Stimulated activated CD4-positive, alpha-beta T cell treated with anti-CD3 and anti-CD28 coated beads, Interleukin-12 subunit alpha, Interleukin-12 subunit beta, amount 100 ng/mL, for 24 hours (primary cell): ENCODE data around the gene PLEKHD1.

Experiments used
- DNase-seq, 2 experiments: peaks; one replicate each; pipeline ENCODE4 v3.0.0-alpha.2; 2020; ENCODE audit warnings: low read depth in 2 of 2

The PLEKHD1 gene

DNA sequence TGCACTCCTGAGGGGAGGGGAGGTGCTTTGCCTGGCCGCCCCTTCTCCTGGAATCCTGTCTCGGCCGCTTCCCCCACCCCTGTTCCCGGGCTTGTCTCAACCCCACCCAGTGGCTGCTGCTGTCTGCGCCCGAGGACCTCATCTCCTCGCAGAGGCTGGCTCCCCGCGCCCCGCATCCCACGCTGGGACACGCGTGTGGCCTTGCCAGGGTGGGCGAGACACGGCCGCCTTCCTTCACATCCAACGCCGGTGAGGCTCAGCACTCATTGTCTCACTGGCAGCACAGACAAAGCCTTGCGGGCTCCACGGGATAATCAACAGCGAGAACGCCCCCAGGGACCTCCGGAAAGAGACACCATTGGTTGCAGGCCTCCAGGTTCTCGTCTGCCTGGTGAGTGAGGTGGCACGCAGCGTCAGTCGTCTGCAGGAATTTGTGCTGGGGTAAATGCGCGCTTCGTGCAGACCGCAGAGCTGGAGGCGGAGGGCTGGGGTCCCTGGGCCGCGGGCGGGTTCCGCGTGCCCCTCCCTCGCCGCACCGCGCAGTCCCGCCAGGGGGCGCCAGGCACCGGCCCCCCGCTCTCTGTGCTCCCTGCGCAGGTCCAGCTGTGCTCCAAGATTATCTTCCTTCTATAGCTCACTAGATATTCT lies 63.3 kb downstream of the PLEKHD1 start:
- DNase-seq, result no peak

GRCh38 chr14:69548566-69548965 lies 64.0 kb downstream of the PLEKHD1 start:
- no peak for DNase-seq

DNA sequence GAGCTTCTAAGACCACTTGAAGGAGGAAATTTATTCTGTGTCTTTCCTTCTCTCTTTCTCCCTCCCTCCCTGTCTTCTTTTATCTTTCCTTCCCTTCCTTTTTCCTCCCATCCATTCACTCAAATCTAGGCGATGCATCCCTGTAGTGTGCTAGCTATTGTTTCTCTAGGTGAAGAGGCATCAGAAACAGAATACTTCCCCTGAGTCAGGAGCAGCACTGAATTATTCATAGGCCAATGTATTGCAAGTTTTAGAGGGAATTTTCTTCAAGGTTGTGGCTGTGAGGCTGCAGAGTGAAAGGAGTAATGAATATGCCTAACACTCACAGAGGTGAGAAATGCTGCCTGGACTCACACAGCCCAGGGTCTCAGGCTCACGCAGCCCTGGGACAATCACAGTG lies 67.0 kb downstream of the PLEKHD1 start:
- no peak for DNase-seq

DNA sequence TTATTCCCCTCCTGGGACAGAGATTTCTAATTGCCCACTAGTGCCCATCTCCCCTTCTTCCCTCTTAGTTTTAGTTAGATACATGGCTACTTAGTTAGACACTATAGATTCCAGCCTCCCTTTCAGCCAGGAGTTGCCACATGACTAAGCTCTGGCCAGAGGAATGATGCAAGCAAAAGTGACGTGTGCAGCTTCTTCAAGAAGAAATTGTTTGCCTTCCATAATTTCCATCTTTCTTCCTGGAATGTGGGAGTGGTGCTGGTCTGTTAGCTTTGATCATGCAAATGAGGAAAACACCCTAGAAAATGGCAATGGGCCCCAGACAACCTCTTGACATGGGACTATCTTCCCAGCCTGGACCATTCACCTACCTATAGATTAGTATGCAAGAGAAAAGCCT lies 68.7 kb downstream of the PLEKHD1 start:
- DNase-seq, result no peak

DNA sequence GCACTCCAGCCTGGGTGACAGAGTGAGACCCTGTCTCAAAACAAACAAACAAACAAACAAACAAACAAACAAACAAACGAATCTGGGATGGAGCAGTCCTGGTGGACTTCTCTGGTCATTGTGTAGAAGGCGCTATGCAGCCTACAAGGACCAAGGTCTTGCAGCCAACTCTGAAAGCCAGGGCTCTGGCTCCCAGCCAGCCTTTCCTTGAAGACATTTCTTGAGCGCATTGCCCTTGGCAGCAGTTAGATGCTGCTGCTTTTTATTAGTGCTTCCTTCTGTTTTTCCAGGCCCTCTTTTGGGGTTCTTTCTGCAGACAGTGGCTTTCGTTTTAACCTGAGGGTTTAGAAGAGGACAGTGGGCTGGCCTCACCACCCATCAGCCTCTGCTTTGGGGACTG lies 70.0 kb downstream of the PLEKHD1 start:
- no peak for DNase-seq

DNA sequence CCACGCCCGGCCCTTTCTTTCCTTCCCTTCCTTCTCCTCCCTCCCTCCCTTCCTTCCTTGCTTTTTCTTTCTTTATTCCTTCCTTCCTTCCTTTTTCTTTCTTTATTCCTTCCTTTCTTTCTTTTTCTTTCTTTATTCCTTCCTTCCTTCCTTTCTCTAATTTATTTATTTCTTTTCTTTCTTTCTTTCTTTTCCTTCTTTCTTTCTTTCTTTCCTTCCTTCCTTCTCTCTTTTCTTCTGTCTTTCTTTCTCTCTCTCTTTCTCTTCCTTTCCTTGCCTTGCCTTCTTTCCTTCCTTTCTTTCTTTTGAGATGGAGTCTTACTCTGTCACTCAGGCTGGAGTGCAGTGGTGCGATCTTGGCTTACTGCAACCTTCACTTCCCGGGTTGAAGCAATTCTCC lies 74.2 kb downstream of the PLEKHD1 start:
- no peak for DNase-seq

- DNase-seq, result no peak
These were observed 75.1 kb downstream of the PLEKHD1 start for GRCh38 chr14:69559581-69560011.

DNA sequence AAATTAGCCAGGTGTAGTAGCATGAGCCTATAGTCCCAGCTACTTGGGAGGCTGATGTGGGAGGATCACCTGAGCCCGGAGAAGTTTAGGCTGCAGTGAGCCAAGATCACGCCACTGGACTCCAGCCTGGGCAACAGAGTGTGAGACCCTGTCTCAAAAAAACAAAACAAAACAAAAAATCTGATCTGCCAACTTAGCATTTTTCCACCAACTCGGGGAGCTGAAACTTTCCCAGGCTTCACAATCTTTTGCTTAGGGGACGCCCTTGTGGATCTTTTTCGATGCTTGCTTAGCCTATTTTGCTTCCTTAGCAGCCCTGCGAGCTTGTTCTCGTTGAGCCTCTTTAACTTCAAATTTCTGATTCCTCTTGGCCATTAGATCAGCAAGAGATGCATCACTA lies 76.3 kb downstream of the PLEKHD1 start:
- DNase-seq, result no peak

- no peak for DNase-seq
These were observed 77.4 kb downstream of the PLEKHD1 start for GRCh38 chr14:69561893-69562292.

DNA sequence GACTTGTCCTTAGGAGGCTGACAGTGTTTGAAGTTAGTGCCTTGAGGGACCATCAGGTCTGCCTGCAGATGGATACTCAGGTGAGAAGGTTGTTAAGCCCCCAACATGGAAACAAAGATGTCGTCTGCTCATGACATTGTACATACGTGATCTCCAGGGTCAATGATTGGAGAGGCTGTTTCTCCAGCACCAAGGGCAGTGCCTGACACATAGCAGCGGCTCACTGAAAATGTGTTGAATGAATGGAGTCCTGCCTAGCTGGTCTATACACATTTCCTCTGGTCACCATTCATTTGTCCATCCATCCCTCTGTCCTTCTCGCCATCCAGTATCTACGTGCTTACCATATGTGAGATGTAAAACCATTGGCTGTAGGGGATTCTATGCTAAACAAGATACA lies 83.0 kb downstream of the PLEKHD1 start:
- no peak for DNase-seq

DNA sequence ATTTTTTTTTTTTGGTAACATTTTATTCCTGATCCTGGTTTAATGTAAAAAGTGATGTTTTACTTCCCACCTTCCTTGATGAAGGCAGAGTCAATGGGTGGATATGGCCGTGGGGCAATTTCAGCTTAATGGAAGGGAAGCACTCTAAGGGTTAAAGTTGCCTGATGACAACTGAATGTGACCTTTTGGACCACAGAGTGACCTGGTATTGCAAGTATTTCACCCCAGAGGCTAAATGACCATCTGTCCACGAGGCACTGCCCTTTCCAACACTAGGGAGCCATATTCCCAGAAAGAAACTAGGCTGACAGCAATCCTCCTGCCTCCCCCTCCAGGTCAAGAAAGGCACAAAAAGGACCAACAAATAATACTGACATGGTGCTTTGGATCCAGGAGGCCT lies 85.3 kb downstream of the PLEKHD1 start:
- no peak for DNase-seq

- DNase-seq, result no peak
These were observed 86.4 kb downstream of the PLEKHD1 start for GRCh38 chr14:69570836-69571330.

- no peak for DNase-seq
These were observed 87.0 kb downstream of the PLEKHD1 start for GRCh38 chr14:69571449-69572029.

DNA sequence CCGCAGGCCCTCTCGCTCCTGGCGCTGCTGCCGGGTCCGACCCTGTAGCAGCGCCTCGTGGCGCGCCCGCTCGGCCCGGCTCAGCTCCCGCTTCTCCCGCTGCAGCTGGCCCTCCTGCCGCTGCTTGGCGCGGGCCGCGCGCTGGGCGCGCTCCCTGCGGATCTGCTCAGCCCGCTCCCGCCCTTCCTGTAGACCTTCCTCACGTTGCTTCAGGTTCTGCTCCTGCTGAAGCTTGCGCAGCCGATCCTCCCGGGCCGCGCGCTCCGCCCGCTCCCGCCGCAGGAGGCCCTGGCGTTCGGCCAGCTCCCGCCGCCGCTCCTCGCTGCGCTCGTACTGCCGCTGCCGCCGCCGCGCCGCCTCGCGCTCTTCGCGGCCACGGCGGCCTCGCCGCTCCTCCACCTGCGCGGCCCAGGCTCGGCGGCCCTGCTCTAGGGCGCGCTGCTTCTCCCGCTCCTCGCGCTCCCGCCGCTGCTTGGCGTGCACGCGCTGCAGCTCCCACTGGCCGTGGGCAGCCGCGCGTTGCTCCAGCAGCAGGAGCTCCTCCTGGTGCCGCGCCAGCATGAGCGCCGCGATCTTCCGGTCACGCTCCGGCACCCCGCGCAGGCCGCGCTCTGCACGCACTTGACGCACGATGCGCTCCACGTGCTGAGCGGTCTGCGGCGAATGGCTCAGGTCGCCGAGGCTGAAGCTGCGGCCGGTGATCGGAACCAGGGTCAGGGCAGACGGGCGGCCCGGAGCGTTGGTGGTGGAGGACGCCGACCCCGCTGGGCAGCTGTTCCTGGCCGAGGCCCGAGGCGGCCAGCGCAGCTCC lies 87.7 kb downstream of the PLEKHD1 start:
- no peak for DNase-seq

GRCh38 chr14:69572841-69573135 lies 88.3 kb downstream of the PLEKHD1 start:
- DNase-seq, result no peak

DNA sequence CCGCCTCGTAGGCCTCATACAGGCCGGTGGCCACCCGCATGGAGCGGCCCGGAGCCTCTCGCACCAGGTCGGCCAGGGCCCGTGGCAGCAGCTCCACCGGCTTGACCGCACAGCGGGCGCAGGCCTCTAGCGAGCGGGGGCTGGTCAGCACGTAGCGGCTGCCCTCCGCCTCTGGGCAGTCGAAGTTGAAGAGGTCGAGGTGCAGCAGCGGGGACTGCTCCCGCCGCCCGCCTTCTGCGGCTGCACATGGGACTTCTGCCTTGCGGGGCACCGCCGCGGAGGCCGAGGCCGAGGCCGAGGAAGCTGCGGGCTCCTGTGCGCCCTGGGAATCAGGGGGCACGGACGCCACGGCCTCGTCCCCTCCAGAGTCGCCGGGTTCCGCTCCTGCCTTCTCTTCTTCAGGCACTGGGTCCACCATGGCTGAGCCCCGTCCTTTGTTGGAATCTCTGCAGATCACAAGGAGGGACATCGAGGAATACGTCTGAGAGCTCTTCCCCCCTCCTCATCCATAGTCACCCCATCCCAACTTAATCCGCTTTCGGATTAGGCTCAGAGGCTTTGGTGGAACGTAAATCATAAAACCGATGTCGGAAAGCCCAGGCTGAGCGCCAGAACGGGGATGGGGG lies 88.8 kb downstream of the PLEKHD1 start:
- DNase-seq, result no peak

DNA sequence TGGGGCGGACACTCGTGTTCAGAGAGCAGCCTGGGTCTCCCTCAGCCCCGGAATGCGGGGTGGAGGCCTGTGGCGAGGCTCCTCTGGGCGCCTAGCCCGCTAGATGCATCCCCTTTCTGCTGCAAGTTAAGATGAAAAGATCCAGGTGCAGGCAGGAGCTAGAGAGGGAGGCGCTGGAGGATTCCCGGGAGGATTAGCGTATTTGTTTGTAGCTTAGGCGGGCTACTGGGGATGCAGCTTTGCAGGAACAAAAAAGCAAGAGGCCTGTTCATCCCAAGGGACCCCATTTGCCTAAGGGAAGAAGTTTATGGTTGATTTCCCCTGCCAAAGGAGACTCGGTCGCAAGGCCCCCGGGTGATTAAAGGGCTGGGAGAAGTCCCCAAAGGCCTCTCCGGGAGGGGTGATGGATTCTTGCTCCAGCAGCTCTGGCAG lies 89.3 kb downstream of the PLEKHD1 start:
- DNase-seq, result no peak

DNA sequence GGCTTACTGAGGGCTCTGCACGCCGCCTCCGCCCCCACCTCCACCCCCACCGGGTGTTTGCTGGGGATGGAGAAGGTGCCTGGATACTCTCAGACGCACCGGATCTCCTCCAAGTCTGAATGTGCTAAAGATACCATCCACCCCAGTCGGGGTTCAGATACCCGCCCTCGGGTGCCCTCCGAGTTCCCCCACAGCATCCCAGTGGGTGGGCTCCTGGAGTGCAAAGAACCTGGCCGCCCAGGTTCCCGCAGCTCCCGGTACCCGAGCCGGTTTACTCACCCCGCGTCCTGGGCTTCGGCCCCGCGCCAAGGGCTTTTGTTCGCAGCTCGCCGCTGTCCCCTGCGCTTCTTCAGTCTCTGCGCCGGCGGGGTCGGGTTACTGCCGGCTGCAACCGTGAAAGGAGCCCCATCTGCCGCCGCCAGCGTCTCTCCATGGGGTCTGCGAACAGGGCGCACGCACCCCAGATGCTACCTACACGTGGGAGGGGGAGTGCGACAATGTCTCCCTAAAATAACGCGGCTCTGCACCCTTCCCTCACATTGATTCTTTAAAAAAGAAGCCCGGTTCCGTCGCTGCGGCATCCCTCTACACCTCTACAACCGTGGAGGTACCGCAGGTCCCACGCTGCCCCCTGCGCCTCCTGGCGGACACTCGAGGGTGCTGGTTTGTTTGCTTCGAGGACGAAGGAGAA lies 89.9 kb downstream of the PLEKHD1 start, which contains the start of gene CCDC177:
CCDC177 (minus strand) TSS at position 609 of the 691 bp plus-strand sequence. CDS start 1,249 bp downstream, outside the sequence.
- peak; percentile 46 to 66 for DNase-seq

DNA sequence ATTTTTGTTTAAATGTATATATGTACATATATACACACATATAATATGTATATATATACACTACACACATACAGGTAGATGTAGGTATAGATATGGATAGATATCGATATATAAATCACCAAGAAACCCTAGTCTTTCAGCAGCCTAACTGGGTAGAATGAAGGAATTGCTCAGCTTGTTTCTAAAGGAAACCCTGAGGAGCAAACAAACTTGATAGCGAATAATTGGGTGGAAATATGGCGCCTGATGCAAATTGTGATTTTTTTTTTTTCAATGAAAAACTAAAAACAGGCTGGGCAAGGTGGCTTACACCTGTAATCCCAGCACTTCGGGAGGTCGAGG lies 90.4 kb downstream of the PLEKHD1 start:
- DNase-seq, result no peak

DNA sequence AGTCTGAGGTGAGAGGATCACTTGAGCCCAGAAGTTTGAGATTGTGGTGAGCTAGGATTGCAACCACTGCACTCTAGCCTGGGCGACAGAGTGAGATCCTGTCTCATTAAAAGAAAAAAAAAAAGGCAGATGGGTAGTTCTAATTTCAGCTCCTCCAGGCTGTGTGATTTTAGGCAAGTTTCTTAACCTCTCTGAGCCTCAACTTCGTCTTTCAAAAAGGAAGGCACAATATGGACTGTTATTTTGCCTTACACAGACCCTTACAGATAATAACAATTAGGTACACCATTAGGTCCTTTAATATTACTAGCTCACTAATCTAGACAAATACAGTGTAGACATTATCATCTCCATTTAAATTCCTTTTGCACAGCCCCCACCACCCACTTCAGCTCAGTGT lies 94.9 kb downstream of the PLEKHD1 start:
- DNase-seq, result no peak

- DNase-seq, result no peak
These were observed 95.6 kb downstream of the PLEKHD1 start for GRCh38 chr14:69580009-69580577.
